Right lobe of liver (tissue), 6 donors: ENCODE measurements around the gene FNTB. TPM values are rescaled to one million over a fixed set of nuclear protein-coding genes. Genes with fewer than 3 reads are reported as not detected.

Experiments used
- ATAC-seq, 4 donors: fragments of 200-7000 bp; cut with Tn5 transposase; one replicate each; pipeline ENCODE4 v1.9.1; 2020; ENCODE audit warnings: mild to moderate bottlenecking in 4 of 4, moderate library complexity in 4 of 4
- DNase-seq, 3 donors: peaks; one replicate each; pipeline ENCODE4 v3.0.0-alpha.2; 2020
- H3K27ac ChIP-seq, 3 donors: fragments of 200-600 bp; one replicate each; pipeline ENCODE4 v1.8.0; 2022
- H3K27me3 ChIP-seq, 2 donors: fragments of 200-600 bp; one replicate each; pipeline ENCODE4 v1.8.0; 2022
- H3K36me3 ChIP-seq, 4 donors: fragments of 200-600 bp; sonication (generic) in 1 of 4; one replicate each; pipeline versions ENCODE4 v1.5.1 to v1.8.0; 2017 to 2022; ENCODE audit warnings: control low read depth in 1 of 4
- H3K4me1 ChIP-seq, 4 donors: fragments of 200-600 bp; sonication (generic) in 1 of 4; one replicate each; pipeline versions ENCODE4 v1.5.1 to v1.8.0; 2017 to 2022; ENCODE audit warnings: control low read depth in 1 of 4
- H3K4me3 ChIP-seq, 3 donors: fragments of 200-600 bp; one replicate each; pipeline ENCODE4 v1.8.0; 2022
- H3K9me3 ChIP-seq, 4 donors: fragments of 200-600 bp; sonication (generic) in 1 of 4; one replicate each; pipeline versions ENCODE4 v1.5.1 to v1.8.0; 2017 to 2022; ENCODE audit warnings: control low read depth in 1 of 4
- POLR2A ChIP-seq: fragments of 450-650 bp; IDR thresholded peaks from one replicate; pipeline ENCODE4 v1.6.1; 2017; ENCODE audit warnings: antibody characterized with exemption, mild to moderate bottlenecking
- WGBS: methylation state at CpG from one replicate; pipeline ENCODE4 v1.1.6; 2018; ENCODE audit warnings: low coverage, low lambda C conversion rate; ENCODE audit not compliant: insufficient coverage; ENCODE audit errors: missing lambda C conversion rate; 5-methylcytosine and 5-hydroxymethylcytosine counted together
- intact Hi-C, 2 donors: fragments of 100-400 bp; cut with DNase I; formaldehyde crosslinking; loops; one replicate each; pipeline versions ENCODE4 v1.11.2 to v1.14.1; 2022
- total RNA-seq, 6 experiments: library from RNA; depleted of rRNA in 2 of 6; stranded (reverse); fragments of >200 nt in 2 of 6; fragmentation: NEBNext Ultra II Directional in 3 of 6; extraction: Animal tissue kit (Norgen Biotek cat#: 25700) in 3 of 6; gene quantifications; one replicate each; pipeline versions ENCODE4 v1.1.0 to v1.2.4, GENCODE V29; 2016 to 2023
- TF ChIP-seq, protein P1 (sequence below), 4 donors: fragments of 200-600 bp in 3 of 4; fragments of 450-650 bp in 1 of 4; IDR thresholded peaks; one replicate each; pipeline versions ENCODE4 v1.5.1 to v1.8.0; 2016 to 2022; ENCODE audit warnings: antibody characterized with exemption in 4 of 4, mild to moderate bottlenecking in 2 of 4
- donor health status: DM: no; HTN: yes; CAD: no.
- donor health status: DM: no; HTN: no; CAD: no.
- donor health status: DM: no; HTN: no; CAD: no.
- donor health status: DM: no; HTN: yes; CAD: no.
- donor health status: DM: no; HTN: yes; CAD: no.

Gene FNTB
- total RNA-seq, 6 experiments from 2014 or later: 6.1 to 19.2 (median 9.0) TPM

- WGBS: 86% methylated on average over 3 of the region's 4 CpGs
- H3K4me3 ChIP-seq: no peak overlapping the region
- H3K9me3 ChIP-seq: no peaks in the 10 kb centered on the region
- intact Hi-C loops: no loop called here
- peaks cover 0 to 4% (median 0%) of the 10 kb centered on the region in 4 donors for H3K4me1 ChIP-seq
- TF ChIP-seq, protein P1, sequence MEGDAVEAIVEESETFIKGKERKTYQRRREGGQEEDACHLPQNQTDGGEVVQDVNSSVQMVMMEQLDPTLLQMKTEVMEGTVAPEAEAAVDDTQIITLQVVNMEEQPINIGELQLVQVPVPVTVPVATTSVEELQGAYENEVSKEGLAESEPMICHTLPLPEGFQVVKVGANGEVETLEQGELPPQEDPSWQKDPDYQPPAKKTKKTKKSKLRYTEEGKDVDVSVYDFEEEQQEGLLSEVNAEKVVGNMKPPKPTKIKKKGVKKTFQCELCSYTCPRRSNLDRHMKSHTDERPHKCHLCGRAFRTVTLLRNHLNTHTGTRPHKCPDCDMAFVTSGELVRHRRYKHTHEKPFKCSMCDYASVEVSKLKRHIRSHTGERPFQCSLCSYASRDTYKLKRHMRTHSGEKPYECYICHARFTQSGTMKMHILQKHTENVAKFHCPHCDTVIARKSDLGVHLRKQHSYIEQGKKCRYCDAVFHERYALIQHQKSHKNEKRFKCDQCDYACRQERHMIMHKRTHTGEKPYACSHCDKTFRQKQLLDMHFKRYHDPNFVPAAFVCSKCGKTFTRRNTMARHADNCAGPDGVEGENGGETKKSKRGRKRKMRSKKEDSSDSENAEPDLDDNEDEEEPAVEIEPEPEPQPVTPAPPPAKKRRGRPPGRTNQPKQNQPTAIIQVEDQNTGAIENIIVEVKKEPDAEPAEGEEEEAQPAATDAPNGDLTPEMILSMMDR (IDR thresholded peaks at IDR 0.05): no peak
- TF ChIP-seq POLR2A: no peak
- H3K27ac ChIP-seq: no peak overlapping the region
- ATAC-seq: no peak
- H3K27me3 ChIP-seq: no peaks in the 10 kb centered on the region
- DNase-seq: no peak
- H3K36me3 ChIP-seq: no peaks in the 10 kb centered on the region
Measured at GRCh38 chr14:65106316-65106715, 119.6 kb downstream of the FNTB start.

DNA sequence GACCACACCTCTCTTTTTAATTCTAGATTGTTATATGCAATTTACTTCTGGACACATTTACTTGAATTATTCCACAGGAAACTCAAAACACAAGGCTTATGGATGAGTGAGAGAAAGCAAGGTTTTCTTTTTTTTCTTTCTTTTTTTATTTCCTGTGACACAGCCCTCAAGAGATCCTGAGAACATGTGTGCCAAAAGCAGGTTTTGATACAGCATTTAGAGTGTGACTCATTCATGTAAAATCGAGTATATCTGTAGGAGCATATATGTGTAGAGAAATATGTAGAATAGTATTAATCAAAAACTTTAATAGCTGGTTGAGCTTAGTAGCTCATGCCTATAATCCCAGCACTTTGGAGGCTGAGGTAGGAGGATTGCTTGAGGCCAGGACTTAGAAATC is 120.0 kb downstream of the FNTB start:
- ATAC-seq (no peak), DNase-seq (no peak)
- Histone ChIP-seq H3K4me3 (no peak overlapping the region), H3K9me3 (no peaks in the 10 kb centered on the region), H3K4me1 (peaks cover 0 to 4% (median 0%) of the 10 kb centered on the region in 4 donors), H3K27me3 (no peaks in the 10 kb centered on the region), H3K36me3 (no peaks in the 10 kb centered on the region), H3K27ac (no peak overlapping the region)
- TF ChIP-seq, protein P1 (IDR thresholded peaks at IDR 0.05): no peak
- TF ChIP-seq POLR2A: no peak
- 25% methylated on average over 1 of the region's 1 CpG for WGBS
- intact Hi-C loops: no loop called here

- Histone ChIP-seq H3K36me3 (no peaks in the 10 kb centered on the region), H3K9me3 (no peaks in the 10 kb centered on the region), H3K27ac (no peak overlapping the region), H3K4me3 (no peak overlapping the region), H3K27me3 (no peaks in the 10 kb centered on the region), H3K4me1 (peaks cover 0 to 4% (median 0%) of the 10 kb centered on the region in 4 donors)
- DNase-seq: no peak
- WGBS: 83% methylated on average over 1 of the region's 1 CpG
- ATAC-seq: no peak
- TF ChIP-seq, protein P1 (IDR thresholded peaks at IDR 0.05): no peak
- intact Hi-C loops: no loop called here
Measured at GRCh38 chr14:65107200-65107599, 120.5 kb downstream of the FNTB start.

DNA sequence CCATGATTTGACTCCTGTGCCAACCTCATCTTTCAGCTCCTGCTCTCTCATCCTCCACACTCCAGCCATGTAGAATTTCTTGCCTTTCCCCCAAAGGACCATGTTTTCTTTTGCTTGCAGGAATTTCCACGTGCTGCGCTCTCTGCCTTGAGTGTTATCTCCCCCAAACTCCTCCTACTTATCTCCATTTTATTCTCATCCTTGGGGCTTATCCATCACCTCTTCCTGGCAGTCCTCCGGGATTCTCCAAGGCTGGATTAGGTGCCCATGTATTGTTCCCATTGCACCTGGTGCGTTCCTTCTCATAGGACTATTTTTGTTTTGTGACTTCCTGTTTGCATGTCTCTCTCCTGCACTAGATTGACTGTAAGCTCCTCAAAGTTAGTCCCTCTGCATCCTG is 122.7 kb downstream of the FNTB start:
- H3K9me3 ChIP-seq: no peaks in the 10 kb centered on the region
- no peak overlapping the region for H3K27ac ChIP-seq
- H3K36me3 ChIP-seq: no peaks in the 10 kb centered on the region
- H3K27me3 ChIP-seq: no peaks in the 10 kb centered on the region
- intact Hi-C loops: no loop called here
- ATAC-seq (no peak), DNase-seq (no peak)
- H3K4me1 ChIP-seq: no peaks in the 10 kb centered on the region
- H3K4me3 ChIP-seq: no peak overlapping the region
- 80% methylated on average over 4 of the region's 4 CpGs for WGBS
- TF ChIP-seq, protein P1 (IDR thresholded peaks at IDR 0.05): no peak
- TF ChIP-seq POLR2A: no peak

- Histone ChIP-seq H3K36me3 (no peaks in the 10 kb centered on the region), H3K27ac (no peak overlapping the region), H3K4me3 (no peak overlapping the region), H3K9me3 (no peaks in the 10 kb centered on the region), H3K4me1 (no peaks in the 10 kb centered on the region), H3K27me3 (no peaks in the 10 kb centered on the region)
- TF ChIP-seq, protein P1 (IDR thresholded peaks at IDR 0.05): no peak
- no peak for TF ChIP-seq POLR2A
- 50% methylated on average over 5 of the region's 5 CpGs for WGBS
- intact Hi-C loops: no loop called here
- DNase-seq: no peak
- no peak for ATAC-seq
Measured at GRCh38 chr14:65110525-65110924, 123.8 kb downstream of the FNTB start.
